ENCODE results near the gene ABCA3. TPM values are rescaled to one million over a fixed set of nuclear protein-coding genes. Genes with fewer than 3 reads are reported as not detected.

The ABCA3 gene
- total RNA-seq, 2 experiments from 2014 or later = 7.0 to 7.7 TPM

DNA sequence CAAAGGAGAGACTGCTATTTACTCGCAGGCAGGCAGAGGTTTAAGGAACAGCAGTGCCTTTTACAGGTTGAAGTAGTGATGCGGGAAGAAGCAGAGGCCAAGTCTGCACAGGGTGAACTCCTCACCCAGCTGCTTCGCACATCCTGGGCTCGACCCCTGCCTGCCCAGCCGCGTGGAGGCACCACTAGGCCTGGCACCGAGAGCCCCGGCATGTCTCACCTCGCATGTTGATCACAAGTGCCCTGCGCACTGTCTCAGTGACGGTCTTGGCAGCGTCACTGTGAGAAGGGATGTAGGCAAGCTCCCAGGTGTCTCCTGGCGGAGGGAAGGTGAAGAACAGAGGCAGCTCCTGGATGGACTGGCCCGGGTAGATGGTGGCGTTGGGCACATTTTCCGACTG is 14.7 kb downstream of the ABCA3 start:
- no peak overlapping the region for H3K27ac Mint-ChIP-seq
- H3K4me1 ChIP-seq (ENCODE audit: insufficient read depth, low read length) = no peaks in the 10 kb centered on the region
- H3K9me3 Mint-ChIP-seq = no peaks in the 10 kb centered on the region
- ChIA-PET CTCF (no interaction called here), POLR2A (no interaction called here)
- no peak overlapping the region for H3K27ac ChIP-seq (ENCODE audit: low read depth in 1 of 2, low read length in 2 of 2)
- no peak overlapping the region for H3K4me3 Mint-ChIP-seq
- peaks cover 21% of the 10 kb centered on the region for H3K36me3 ChIP-seq (ENCODE audit: insufficient read depth, low read length)
- intact Hi-C loops (cut with DNase I, micrococcal nuclease) = loop anchor here in 1 of 2 experiments (5.0 kb wide), 1 partner anchor 42 kb away; no protein-coding TSS in a partner anchor
- no peaks in the 10 kb centered on the region for H3K4me1 Mint-ChIP-seq (ENCODE audit: low read depth)
- ATAC-seq (ENCODE audit: poor library complexity) (no peak), DNase-seq (no peak)
- H3K27me3 Mint-ChIP-seq = no peaks in the 10 kb centered on the region
- peaks cover 5% of the 10 kb centered on the region for H3K36me3 Mint-ChIP-seq (ENCODE audit: low read depth)
- H3K9me3 ChIP-seq (ENCODE audit: control insufficient read depth in 1 of 2, insufficient read depth in 1 of 2, low read length in 2 of 2) = no peaks in the 10 kb centered on the region
- no peaks in the 10 kb centered on the region for H3K27me3 ChIP-seq (ENCODE audit: control insufficient read depth in 1 of 2, insufficient read depth in 2 of 2, low read length in 2 of 2)
- no peak overlapping the region for H3K4me3 ChIP-seq (ENCODE audit: low read length)
- TF ChIP-seq, protein P1, sequence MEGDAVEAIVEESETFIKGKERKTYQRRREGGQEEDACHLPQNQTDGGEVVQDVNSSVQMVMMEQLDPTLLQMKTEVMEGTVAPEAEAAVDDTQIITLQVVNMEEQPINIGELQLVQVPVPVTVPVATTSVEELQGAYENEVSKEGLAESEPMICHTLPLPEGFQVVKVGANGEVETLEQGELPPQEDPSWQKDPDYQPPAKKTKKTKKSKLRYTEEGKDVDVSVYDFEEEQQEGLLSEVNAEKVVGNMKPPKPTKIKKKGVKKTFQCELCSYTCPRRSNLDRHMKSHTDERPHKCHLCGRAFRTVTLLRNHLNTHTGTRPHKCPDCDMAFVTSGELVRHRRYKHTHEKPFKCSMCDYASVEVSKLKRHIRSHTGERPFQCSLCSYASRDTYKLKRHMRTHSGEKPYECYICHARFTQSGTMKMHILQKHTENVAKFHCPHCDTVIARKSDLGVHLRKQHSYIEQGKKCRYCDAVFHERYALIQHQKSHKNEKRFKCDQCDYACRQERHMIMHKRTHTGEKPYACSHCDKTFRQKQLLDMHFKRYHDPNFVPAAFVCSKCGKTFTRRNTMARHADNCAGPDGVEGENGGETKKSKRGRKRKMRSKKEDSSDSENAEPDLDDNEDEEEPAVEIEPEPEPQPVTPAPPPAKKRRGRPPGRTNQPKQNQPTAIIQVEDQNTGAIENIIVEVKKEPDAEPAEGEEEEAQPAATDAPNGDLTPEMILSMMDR (IDR thresholded peaks at IDR 0.05) = no peak

DNA sequence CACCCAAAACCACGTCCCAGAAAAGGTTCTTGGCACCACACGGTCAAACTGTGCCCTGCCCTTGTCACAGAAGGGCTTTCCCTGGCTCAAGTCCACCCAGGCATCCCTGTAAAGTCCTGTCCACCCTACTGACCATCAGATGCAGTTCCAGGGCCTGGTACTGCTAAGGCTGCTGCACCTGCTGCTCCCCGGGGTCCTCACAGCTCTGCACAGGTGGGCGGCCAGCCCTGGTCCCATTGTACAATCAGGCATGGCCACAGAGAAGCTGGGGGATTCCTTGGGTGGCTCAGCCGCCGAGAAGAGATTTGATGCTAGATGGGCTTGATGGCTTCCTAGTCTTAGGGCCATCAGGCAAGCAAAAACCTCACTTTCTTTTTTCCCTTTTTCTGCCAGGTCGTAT is 15.3 kb downstream of the ABCA3 start:
- no peaks in the 10 kb centered on the region for H3K9me3 ChIP-seq (ENCODE audit: control insufficient read depth in 1 of 2, insufficient read depth in 1 of 2, low read length in 2 of 2)
- intact Hi-C loops (cut with DNase I, micrococcal nuclease) = loop anchor here in 1 of 2 experiments (5.0 kb wide), 1 partner anchor 42 kb away; no protein-coding TSS in a partner anchor
- Mint-ChIP-seq H3K27ac (no peak overlapping the region), H3K27me3 (no peaks in the 10 kb centered on the region), H3K9me3 (no peaks in the 10 kb centered on the region), H3K36me3 (ENCODE audit: low read depth) (peaks cover 5% of the 10 kb centered on the region), H3K4me1 (ENCODE audit: low read depth) (no peaks in the 10 kb centered on the region), H3K4me3 (no peak overlapping the region)
- ChIA-PET CTCF (no interaction called here), POLR2A (no interaction called here)
- H3K27ac ChIP-seq (ENCODE audit: low read depth in 1 of 2, low read length in 2 of 2) = no peak overlapping the region
- H3K4me3 ChIP-seq (ENCODE audit: low read length) = no peak overlapping the region
- TF ChIP-seq, protein P1 (IDR thresholded peaks at IDR 0.05) = no peak
- peaks cover 21% of the 10 kb centered on the region for H3K36me3 ChIP-seq (ENCODE audit: insufficient read depth, low read length)
- DNase-seq (no peak), ATAC-seq (ENCODE audit: poor library complexity) (no peak)
- no peaks in the 10 kb centered on the region for H3K27me3 ChIP-seq (ENCODE audit: control insufficient read depth in 1 of 2, insufficient read depth in 2 of 2, low read length in 2 of 2)
- H3K4me1 ChIP-seq (ENCODE audit: insufficient read depth, low read length) = no peaks in the 10 kb centered on the region

- Mint-ChIP-seq H3K9me3 (no peaks in the 10 kb centered on the region), H3K4me3 (no peak overlapping the region), H3K27me3 (no peaks in the 10 kb centered on the region), H3K27ac (no peak overlapping the region), H3K4me1 (ENCODE audit: low read depth) (no peaks in the 10 kb centered on the region), H3K36me3 (ENCODE audit: low read depth) (peaks cover 5% of the 10 kb centered on the region)
- ATAC-seq (ENCODE audit: poor library complexity) (no peak), DNase-seq (no peak)
- intact Hi-C loops (cut with DNase I, micrococcal nuclease) = no loop called here
- peaks cover 21% of the 10 kb centered on the region for H3K36me3 ChIP-seq (ENCODE audit: insufficient read depth, low read length)
- no peak overlapping the region for H3K4me3 ChIP-seq (ENCODE audit: low read length)
- POLR2A ChIA-PET = no interaction called here
- H3K9me3 ChIP-seq (ENCODE audit: control insufficient read depth in 1 of 2, insufficient read depth in 1 of 2, low read length in 2 of 2) = no peaks in the 10 kb centered on the region
- TF ChIP-seq, protein P1 (IDR thresholded peaks at IDR 0.05) = no peak
- CTCF ChIA-PET = no interaction called here
- no peaks in the 10 kb centered on the region for H3K4me1 ChIP-seq (ENCODE audit: insufficient read depth, low read length)
- H3K27me3 ChIP-seq (ENCODE audit: control insufficient read depth in 1 of 2, insufficient read depth in 2 of 2, low read length in 2 of 2) = no peaks in the 10 kb centered on the region
- H3K27ac ChIP-seq (ENCODE audit: low read depth in 1 of 2, low read length in 2 of 2) = no peak overlapping the region
These were observed 16.1 kb downstream of the ABCA3 start for GRCh38 chr16:2324296-2324859.
